B cell (primary cell): ENCODE measurements around the gene SH3TC1. TPM values are rescaled to one million over a fixed set of nuclear protein-coding genes. Genes with fewer than 3 reads are reported as not detected.

Experiments
- ATAC-seq: fragments of 200-7000 bp; cut with Tn5 transposase; one replicate; pipeline ENCODE4 v1.10.0; 2021; ENCODE audit warnings: low read depth, mild to moderate bottlenecking, moderate number of reproducible peaks, moderate library complexity
- CTCF ChIA-PET: fragments of 350-600 bp; sonication (Branson Sonifier 250); formaldehyde crosslinking; loops from one replicate; lab custom pipeline; 2021; ENCODE audit warnings: antibody characterized with exemption, inconsistent platforms; lab: Charles Lee
- POLR2A ChIA-PET: fragments of 350-600 bp; sonication (Branson Sonifier 250); formaldehyde crosslinking; loops from one replicate; lab custom pipeline; 2021; ENCODE audit warnings: antibody characterized with exemption; lab: Charles Lee
- DNase-seq: peaks from one replicate; pipeline ENCODE4 v3.0.0; 2013
- H2AFZ ChIP-seq: 2 replicates; pipeline ENCODE4 v1.6.1; 2012; ENCODE audit warnings: mild to moderate bottlenecking, low read depth, low read length; ENCODE audit not compliant: insufficient read depth, poor library complexity, severe bottlenecking
- H3K27ac ChIP-seq, 2 donors: 1 replicate in 1 of 2; 2 replicates in 1 of 2; pipeline ENCODE4 v1.5.1; 2012 to 2013; ENCODE audit warnings: low read length in 2 of 2, mild to moderate bottlenecking in 2 of 2, moderate library complexity in 1 of 2
- H3K27me3 ChIP-seq, 4 experiments: fragments of 200-600 bp in 1 of 4; sonication (generic) in 1 of 4; replicated peaks in 1 of 4; 1 replicate in 2 of 4; 2 replicates in 2 of 4; pipeline versions ENCODE4 v1.6.1 to v1.7.0; 2013 to 2016; ENCODE audit warnings: low read length in 3 of 4, mild to moderate bottlenecking in 2 of 4, mixed read lengths in 1 of 4, moderate library complexity in 1 of 4; ENCODE audit not compliant: insufficient read depth in 4 of 4, control insufficient read depth in 3 of 4; ENCODE audit errors: control extremely low read depth in 1 of 4
- H3K36me3 ChIP-seq, 2 experiments: replicated peaks in 1 of 2; 1 replicate in 1 of 2; 2 replicates in 1 of 2; pipeline versions ENCODE4 v1.6.1 to v1.7.1; 2013; ENCODE audit warnings: low read length in 1 of 2; ENCODE audit not compliant: insufficient read depth in 2 of 2, control insufficient read depth in 1 of 2; ENCODE audit errors: control extremely low read depth in 1 of 2, extremely low read depth in 1 of 2
- H3K4me1 ChIP-seq, 2 donors: fragments of 200-600 bp in 1 of 2; sonication (generic) in 1 of 2; 1 replicate in 1 of 2; 2 replicates in 1 of 2; pipeline versions ENCODE4 v1.5.1 to v1.6.1; 2013 to 2017; ENCODE audit warnings: low read length in 2 of 2; ENCODE audit not compliant: control insufficient read depth in 2 of 2, insufficient read depth in 2 of 2
- H3K4me2 ChIP-seq: replicated peaks from 2 replicates; pipeline ENCODE3; 2012; ENCODE audit warnings: mild to moderate bottlenecking, low read depth, low read length; ENCODE audit not compliant: poor library complexity, severe bottlenecking
- H3K4me3 ChIP-seq, 5 experiments: fragments of 200-600 bp in 1 of 5; sonication (generic) in 1 of 5; 1 replicate in 3 of 5; 2 replicates in 2 of 5; pipeline versions ENCODE4 v1.5.1 to v1.7.0; 2011 to 2016; ENCODE audit warnings: low read length in 4 of 5, mild to moderate bottlenecking in 4 of 5, low read depth in 2 of 5, control low read depth in 1 of 5, moderate library complexity in 1 of 5; ENCODE audit not compliant: insufficient read depth in 1 of 5; ENCODE audit errors: control extremely low read depth in 1 of 5, extremely low read depth in 1 of 5
- H3K79me2 ChIP-seq: fragments of 200-600 bp; sonication (generic); one replicate; pipeline ENCODE4 v1.6.0; 2016; ENCODE audit warnings: low read length; ENCODE audit not compliant: control insufficient read depth, insufficient read depth
- H3K9ac ChIP-seq: fragments of 200-600 bp; sonication (generic); 2 replicates; pipeline ENCODE4 v1.6.1; 2017; ENCODE audit warnings: mild to moderate bottlenecking, low read length, moderate library complexity
- H3K9me3 ChIP-seq, 3 donors: one replicate each; pipeline versions ENCODE4 v1.6.1 to v1.7.1; 2013; ENCODE audit warnings: low read length in 2 of 3; ENCODE audit not compliant: control insufficient read depth in 2 of 3, insufficient read depth in 1 of 3; ENCODE audit errors: control extremely low read depth in 1 of 3
- H4K20me1 ChIP-seq: 2 replicates; pipeline ENCODE4 v1.6.0; 2012; ENCODE audit warnings: mild to moderate bottlenecking, low read length; ENCODE audit not compliant: insufficient read depth, control insufficient read depth, poor library complexity, severe bottlenecking
- H3K27ac Mint-ChIP-seq: one replicate; pipeline ENCODE4 v1.8.0; 2021; ENCODE audit warnings: mixed read lengths
- H3K27me3 Mint-ChIP-seq: one replicate; pipeline ENCODE4 v1.8.0; 2021; ENCODE audit warnings: mixed read lengths
- H3K4me1 Mint-ChIP-seq: one replicate; pipeline ENCODE4 v1.8.0; 2021; ENCODE audit warnings: mixed read lengths
- H3K4me3 Mint-ChIP-seq: one replicate; pipeline ENCODE4 v1.8.0; 2021; ENCODE audit warnings: mixed read lengths
- H3K9me3 Mint-ChIP-seq: one replicate; pipeline ENCODE4 v1.8.0; 2022; ENCODE audit warnings: mixed read lengths; ENCODE audit not compliant: insufficient read depth
- CTCF ChIP-seq: fragments of 200-600 bp; IDR thresholded peaks from one replicate; pipeline ENCODE4 v1.8.0; 2022; ENCODE audit warnings: antibody characterized with exemption, mild to moderate bottlenecking
- EZH2 ChIP-seq: IDR thresholded peaks from 2 replicates; pipeline ENCODE4 v1.6.1; 2012; ENCODE audit warnings: borderline replicate concordance, low read depth, mild to moderate bottlenecking, moderate library complexity, low read length; ENCODE audit not compliant: insufficient read depth, poor library complexity, severe bottlenecking
- WGBS: methylation state at CpG from one replicate; pipeline ENCODE4 v1.1.5; 2013; ENCODE audit warnings: missing lambda C conversion rate; ENCODE audit not compliant: insufficient coverage; 5-methylcytosine and 5-hydroxymethylcytosine counted together
- intact Hi-C: fragments of 100-400 bp; cut with micrococcal nuclease; formaldehyde crosslinking; loops from one replicate; pipeline ENCODE4 v1.10.0; 2022
- polyA plus RNA-seq: library from polyadenylated mRNA; depleted of rRNA; stranded (reverse); fragments of >200 nt; gene quantifications from 2 replicates; pipeline ENCODE4 v1.2.3, GENCODE V29; 2012
- total RNA-seq, 2 donors: library from RNA; stranded (reverse); fragments of 120-200 nt in 1 of 2; gene quantifications; 1 replicate in 1 of 2; 2 replicates in 1 of 2; pipeline versions ENCODE4 v1.2.3 to v1.2.4, GENCODE V29; 2013 to 2022

The SH3TC1 gene
- total and polyA plus RNA-seq, 2 donors (not counting 1 experiment from before 2014, with no cell fraction given), result 63.8 to 388 TPM

- Histone ChIP-seq H3K27ac (no peak overlapping the region), H3K27me3 (peaks cover 0 to 16% (median 2%) of the 10 kb centered on the region in 4 experiments), H3K9ac (no peak overlapping the region), H3K4me1 (no peaks in the 10 kb centered on the region), H3K4me2 (no peak overlapping the region), H3K79me2 (no peaks in the 10 kb centered on the region), H3K36me3 (no peaks in the 10 kb centered on the region), H4K20me1 (no peaks in the 10 kb centered on the region), H2AFZ (no peak overlapping the region), H3K9me3 (no peaks in the 10 kb centered on the region), H3K4me3 (no peak overlapping the region)
- DNase-seq (no peak), ATAC-seq (no peak)
- intact Hi-C loops, result no loop called here
- POLR2A ChIA-PET, result no interaction called here
- H3K4me1 Mint-ChIP-seq, result no peaks in the 10 kb centered on the region
- CTCF ChIA-PET, result no interaction called here
- H3K27me3 Mint-ChIP-seq, result peaks cover 31% of the 10 kb centered on the region
- TF ChIP-seq CTCF, result no peak
- no peak for TF ChIP-seq EZH2
- no peak overlapping the region for H3K27ac Mint-ChIP-seq
- no peaks in the 10 kb centered on the region for H3K9me3 Mint-ChIP-seq
- no peak overlapping the region for H3K4me3 Mint-ChIP-seq
- WGBS, result 80% methylated on average over 30 of the region's 30 CpGs
These were observed 73.7 kb downstream of the SH3TC1 start for GRCh38 chr4:8272472-8273428.

GRCh38 chr4:8273450-8273849 lies 74.4 kb downstream of the SH3TC1 start:
- H3K9ac ChIP-seq, result no peak overlapping the region
- POLR2A ChIA-PET, result no interaction called here
- no peak for TF ChIP-seq CTCF
- TF ChIP-seq EZH2, result no peak
- DNase-seq (no peak), ATAC-seq (no peak)
- Mint-ChIP-seq H3K27ac (no peak overlapping the region), H3K9me3 (no peaks in the 10 kb centered on the region), H3K4me1 (no peaks in the 10 kb centered on the region), H3K4me3 (no peak overlapping the region), H3K27me3 (peaks cover 29% of the 10 kb centered on the region)
- no peaks in the 10 kb centered on the region for H3K79me2 ChIP-seq
- intact Hi-C loops, result no loop called here
- peaks cover 0 to 12% (median 2%) of the 10 kb centered on the region in 4 experiments for H3K27me3 ChIP-seq
- no peaks in the 10 kb centered on the region for H3K36me3 ChIP-seq
- H3K27ac ChIP-seq, result no peak overlapping the region
- 92% methylated on average over 13 of the region's 13 CpGs for WGBS
- H3K4me1 ChIP-seq, result no peaks in the 10 kb centered on the region
- no peaks in the 10 kb centered on the region for H4K20me1 ChIP-seq
- H3K9me3 ChIP-seq, result no peaks in the 10 kb centered on the region
- no peak overlapping the region for H2AFZ ChIP-seq
- no peak overlapping the region for H3K4me2 ChIP-seq
- H3K4me3 ChIP-seq, result no peak overlapping the region
- CTCF ChIA-PET, result no interaction called here
